Measurements from ENCODE around the gene STAM2.

STAM2 gene

DNA sequence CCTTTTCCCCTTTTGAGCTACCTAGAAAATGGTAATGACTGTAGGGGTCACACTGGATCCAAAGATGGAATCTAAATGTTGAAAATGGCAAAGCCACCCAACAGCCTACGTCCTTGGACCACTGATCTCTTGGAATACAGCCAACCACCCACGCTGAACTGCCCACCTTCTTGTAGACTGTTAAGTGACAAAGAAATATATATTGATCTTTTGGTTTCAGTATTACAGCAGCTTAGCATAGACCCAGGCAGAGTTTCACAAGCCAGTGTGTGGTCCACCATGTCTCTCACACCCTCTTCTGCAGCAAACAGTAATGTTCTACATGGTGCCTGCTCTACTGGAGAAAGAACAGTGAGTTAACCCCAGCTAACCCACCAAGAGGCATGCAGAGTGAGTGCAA is 96.9 kb downstream of the STAM2 start:
- Histone ChIP-seq H3K9ac (no peak overlapping the region), H3K27ac (no peak overlapping the region), H3K27me3 (peaks cover 0 to 25% (median 0%) of the 10 kb centered on the region in 11 experiments; a peak in 4 of 22 replicates), H3K36me3 (no peaks in the 10 kb centered on the region), H3K4me2 (no peak overlapping the region), H3K4me1 (peaks cover 0 to 4% (median 0%) of the 10 kb centered on the region in 10 experiments; a peak in 2 of 20 replicates), H3K9me3 (replicated peaks in 1 of 11) (peaks cover 0 to 3% (median 0%) of the 10 kb centered on the region in 11 experiments; a peak in 1 of 22 replicates), H4K20me1 (no peaks in the 10 kb centered on the region), H3K4me3 (no peak overlapping the region)
- TF ChIP-seq Cebpa-rat (IDR thresholded peaks at IDR 0.05), result no peak

DNA sequence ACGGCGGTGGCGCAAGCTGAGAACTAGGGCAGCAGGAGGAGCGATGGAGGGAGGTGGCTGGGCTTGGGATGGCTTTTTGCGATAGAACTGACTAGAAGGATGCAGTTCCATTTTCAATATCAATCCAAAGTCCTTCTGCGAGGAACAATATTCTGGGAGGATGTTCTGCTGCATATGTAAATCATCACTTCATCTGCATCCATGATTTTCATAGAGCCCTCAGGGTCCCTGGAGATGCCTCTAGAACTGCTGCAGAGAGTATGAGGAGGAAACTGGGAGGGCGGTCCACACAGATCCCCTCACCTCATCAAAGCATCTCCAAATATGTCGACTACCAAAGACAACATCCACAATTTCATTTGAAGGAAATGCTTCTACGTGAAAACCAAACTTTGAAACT is 97.5 kb downstream of the STAM2 start:
- H3K36me3 ChIP-seq, result no peaks in the 10 kb centered on the region
- TF ChIP-seq Cebpa-rat (IDR thresholded peaks at IDR 0.05), result no peak
- peaks cover 0 to 4% (median 0%) of the 10 kb centered on the region in 10 experiments; a peak in 2 of 20 replicates for H3K4me1 ChIP-seq
- H4K20me1 ChIP-seq, result no peaks in the 10 kb centered on the region
- H3K9ac ChIP-seq, result no peak overlapping the region
- peak overlapping the region in 1 of 11 experiments; percentile 4; a peak in 1 of 22 replicates for H3K4me2 ChIP-seq
- H3K27me3 ChIP-seq, result peaks cover 0 to 31% (median 0%) of the 10 kb centered on the region in 11 experiments; a peak in 4 of 22 replicates
- H3K4me3 ChIP-seq, result no peak overlapping the region
- H3K9me3 ChIP-seq (replicated peaks in 1 of 11), result peaks cover 0 to 3% (median 0%) of the 10 kb centered on the region in 11 experiments; a peak in 1 of 22 replicates
- H3K27ac ChIP-seq, result no peak overlapping the region

DNA sequence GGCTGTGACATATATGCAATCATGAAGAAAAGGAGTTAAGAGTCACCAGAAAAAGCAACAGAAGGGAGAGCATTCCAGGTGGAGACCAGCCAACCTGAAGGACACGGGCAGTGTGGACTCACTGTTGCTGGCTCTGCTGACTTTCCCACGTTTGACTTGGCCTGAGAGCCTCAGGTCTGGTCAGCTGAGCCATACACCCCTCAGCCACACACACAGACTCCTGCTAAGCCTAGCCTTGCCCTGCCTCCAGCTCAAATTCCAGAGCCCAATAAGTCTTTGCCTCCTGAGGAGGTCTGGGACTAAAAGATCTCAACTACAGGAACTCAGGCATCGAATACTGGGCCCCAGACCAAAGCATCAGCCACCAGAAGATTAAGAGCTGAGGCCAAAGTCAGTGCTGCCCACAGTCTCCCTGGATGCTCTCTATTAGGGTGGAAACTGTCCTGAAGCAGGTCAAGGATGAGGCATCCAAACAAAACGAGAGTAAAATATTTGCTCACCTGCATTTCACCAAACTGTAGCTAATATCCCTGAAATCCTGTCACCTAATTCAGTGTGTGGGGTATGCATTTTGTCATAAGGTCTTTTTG is 100.0 kb downstream of the STAM2 start:
- Histone ChIP-seq H3K27me3 (peaks cover 0 to 33% (median 0%) of the 10 kb centered on the region in 11 experiments; a peak in 4 of 22 replicates), H3K9ac (no peak overlapping the region), H4K20me1 (no peaks in the 10 kb centered on the region), H3K4me1 (peaks cover 5 to 18% (median 10%) of the 10 kb centered on the region in 10 experiments; a peak in 17 of 20 replicates), H3K27ac (no peak overlapping the region), H3K36me3 (no peaks in the 10 kb centered on the region), H3K4me3 (no peak overlapping the region), H3K9me3 (replicated peaks in 1 of 11) (peaks cover 0 to 3% (median 0%) of the 10 kb centered on the region in 11 experiments; a peak in 1 of 22 replicates), H3K4me2 (no peak overlapping the region)
- no peak for TF ChIP-seq Cebpa-rat (IDR thresholded peaks at IDR 0.05)

DNA sequence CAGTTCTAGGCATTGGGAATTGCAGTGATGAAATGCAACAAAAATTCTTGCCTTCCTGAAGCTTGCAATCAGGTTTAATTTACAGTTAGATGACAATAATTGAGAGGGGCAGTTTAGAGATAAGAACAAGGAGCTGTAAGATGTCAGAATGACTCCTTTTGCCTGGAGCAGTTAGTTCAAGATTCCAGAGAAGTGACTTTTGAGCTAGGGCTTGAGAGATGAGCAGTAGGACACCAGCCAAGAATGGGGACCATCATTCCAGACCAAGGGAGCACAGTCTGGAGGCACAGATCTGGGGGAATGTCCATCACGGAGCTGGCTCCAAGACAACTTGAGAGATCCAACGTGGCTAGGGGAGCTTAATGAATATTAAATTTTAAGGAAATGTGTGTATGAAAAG is 103.6 kb downstream of the STAM2 start:
- peaks cover 0 to 48% (median 0%) of the 10 kb centered on the region in 11 experiments; a peak in 4 of 22 replicates for H3K27me3 ChIP-seq
- H3K9ac ChIP-seq, result no peak overlapping the region
- peaks cover 6 to 19% (median 12%) of the 10 kb centered on the region in 10 experiments; a peak in 17 of 20 replicates for H3K4me1 ChIP-seq
- no peak for TF ChIP-seq Cebpa-rat (IDR thresholded peaks at IDR 0.05)
- no peak overlapping the region for H3K27ac ChIP-seq
- H4K20me1 ChIP-seq, result peaks cover 0 to 6% (median 0%) of the 10 kb centered on the region in 11 experiments; a peak in 1 of 22 replicates
- peaks cover 0 to 3% (median 0%) of the 10 kb centered on the region in 11 experiments; a peak in 1 of 22 replicates for H3K9me3 ChIP-seq (replicated peaks in 1 of 11)
- peak overlapping the region in 1 of 11 experiments; percentile 40; a peak in 3 of 22 replicates for H3K4me2 ChIP-seq
- no peak overlapping the region for H3K4me3 ChIP-seq
- no peaks in the 10 kb centered on the region for H3K36me3 ChIP-seq

- Histone ChIP-seq H3K4me2 (peak overlapping the region in 9 of 11 experiments; percentile 6 to 48 (median 21); a peak in 9 of 22 replicates), H4K20me1 (peaks cover 0 to 6% (median 0%) of the 10 kb centered on the region in 11 experiments; a peak in 1 of 22 replicates), H3K9me3 (replicated peaks in 1 of 11) (peaks cover 0 to 3% (median 0%) of the 10 kb centered on the region in 11 experiments; a peak in 1 of 22 replicates), H3K4me3 (no peak overlapping the region), H3K36me3 (no peaks in the 10 kb centered on the region), H3K27ac (no peak overlapping the region; a peak in 1 of 22 replicates), H3K9ac (no peak overlapping the region), H3K4me1 (peaks cover 6 to 19% (median 12%) of the 10 kb centered on the region in 10 experiments; a peak in 17 of 20 replicates), H3K27me3 (peaks cover 0 to 48% (median 0%) of the 10 kb centered on the region in 11 experiments; a peak in 4 of 22 replicates)
- no peak for TF ChIP-seq Cebpa-rat (IDR thresholded peaks at IDR 0.05)
These were observed 104.0 kb downstream of the STAM2 start for GRCh38 chr2:152071518-152071917.

GRCh38 chr2:152071092-152071491 is 104.5 kb downstream of the STAM2 start:
- peaks cover 0 to 6% (median 0%) of the 10 kb centered on the region in 11 experiments; a peak in 1 of 22 replicates for H4K20me1 ChIP-seq
- H3K27me3 ChIP-seq, result peaks cover 0 to 48% (median 0%) of the 10 kb centered on the region in 11 experiments; a peak in 4 of 22 replicates
- H3K27ac ChIP-seq, result peak overlapping the region in 1 of 11 experiments; percentile 13; a peak in 2 of 22 replicates
- peak overlapping the region in 10 of 11 experiments; percentile 6 to 48 (median 24); a peak in 12 of 22 replicates for H3K4me2 ChIP-seq
- H3K9me3 ChIP-seq (replicated peaks in 1 of 11), result peaks cover 0 to 3% (median 0%) of the 10 kb centered on the region in 11 experiments; a peak in 3 of 22 replicates
- no peak overlapping the region for H3K4me3 ChIP-seq
- no peak overlapping the region for H3K9ac ChIP-seq
- peaks cover 6 to 19% (median 12%) of the 10 kb centered on the region in 10 experiments; a peak in 17 of 20 replicates for H3K4me1 ChIP-seq
- TF ChIP-seq Cebpa-rat (IDR thresholded peaks at IDR 0.05), result no peak
- no peaks in the 10 kb centered on the region for H3K36me3 ChIP-seq

- Histone ChIP-seq H3K4me1 (peaks cover 6 to 23% (median 12%) of the 10 kb centered on the region in 10 experiments; a peak in 17 of 20 replicates), H3K27ac (no peak overlapping the region), H3K4me2 (no peak overlapping the region), H3K9ac (no peak overlapping the region), H3K27me3 (peaks cover 0 to 61% (median 0%) of the 10 kb centered on the region in 11 experiments; a peak in 6 of 22 replicates), H3K4me3 (no peak overlapping the region), H3K9me3 (replicated peaks in 1 of 11) (peaks cover 0 to 10% (median 0%) of the 10 kb centered on the region in 11 experiments; a peak in 3 of 22 replicates), H3K36me3 (no peaks in the 10 kb centered on the region), H4K20me1 (peaks cover 0 to 6% (median 0%) of the 10 kb centered on the region in 11 experiments; a peak in 1 of 22 replicates)
- TF ChIP-seq Cebpa-rat (IDR thresholded peaks at IDR 0.05), result no peak
These were observed 107.3 kb downstream of the STAM2 start for GRCh38 chr2:152068226-152068625.

- H3K27me3 ChIP-seq, result peaks cover 0 to 64% (median 0%) of the 10 kb centered on the region in 11 experiments; a peak in 6 of 22 replicates
These were observed 107.7 kb downstream of the STAM2 start for GRCh38 chr2:152067823-152068222.

More at GRCh38 chr2:152067823-152068222, 107.7 kb downstream of the STAM2 start:
- TF ChIP-seq Cebpa-rat (IDR thresholded peaks at IDR 0.05), result no peak; a peak in 1 of 22 replicates
- no peaks in the 10 kb centered on the region for H3K36me3 ChIP-seq
- H3K4me1 ChIP-seq, result peaks cover 6 to 23% (median 12%) of the 10 kb centered on the region in 10 experiments; a peak in 17 of 20 replicates
- no peak overlapping the region for H3K9ac ChIP-seq
- H3K4me2 ChIP-seq, result no peak overlapping the region
- H4K20me1 ChIP-seq, result peaks cover 0 to 6% (median 0%) of the 10 kb centered on the region in 11 experiments; a peak in 1 of 22 replicates
- H3K9me3 ChIP-seq (replicated peaks in 1 of 11), result peaks cover 0 to 10% (median 0%) of the 10 kb centered on the region in 11 experiments; a peak in 3 of 22 replicates
- no peak overlapping the region for H3K4me3 ChIP-seq
- H3K27ac ChIP-seq, result no peak overlapping the region

Data from BLaER1 treated with 17β-estradiol and CSF1 and Interleukin-3, amounts not matched to agents 10 nM and 100 nM (cell line).